K562 (cell line): ENCODE measurements around the gene BICD1. TPM values are rescaled to one million over a fixed set of nuclear protein-coding genes. Genes with fewer than 3 reads are reported as not detected.

ENCODE experiments used
- HNRNPL ChIP-seq: fragments of 200-400 bp; formaldehyde crosslinking; IDR thresholded peaks from 2 replicates; pipeline ENCODE4 v1.6.1; 2017; ENCODE audit warnings: low read depth, mild to moderate bottlenecking, low read length
- MTF1 ChIP-seq: fragments of 250-450 bp; sonication (Bioruptor Pico); IDR thresholded peaks from 2 replicates; pipeline ENCODE4 v1.9.0; 2021; ENCODE audit warnings: moderate library complexity, mild to moderate bottlenecking, inconsistent platforms, borderline replicate concordance
- POU5F1 ChIP-seq: fragments of 150-350 bp; IDR thresholded peaks from 2 replicates; pipeline ENCODE4 v1.6.1; 2014; ENCODE audit warnings: borderline replicate concordance, low read length, low read depth, mild to moderate bottlenecking; ENCODE audit not compliant: partially characterized antibody
- RBM25 ChIP-seq: fragments of 200-400 bp; formaldehyde crosslinking; IDR thresholded peaks from 2 replicates; pipeline ENCODE4 v1.6.1; 2018; ENCODE audit warnings: low read length, low read depth, moderate library complexity; ENCODE audit not compliant: severe bottlenecking
- SMARCE1 ChIP-seq: fragments of 450-650 bp; IDR thresholded peaks from 2 replicates; pipeline ENCODE4 v1.7.1; 2016; ENCODE audit warnings: mild to moderate bottlenecking
- ZBTB33 ChIP-seq: sonication (generic); formaldehyde crosslinking; IDR thresholded peaks from 2 replicates; pipeline ENCODE4 v1.8.1; 2023; ENCODE audit warnings: mild to moderate bottlenecking, missing genetic modification reagents
- ZNF232 ChIP-seq: sonication (generic); formaldehyde crosslinking; IDR thresholded peaks from 2 replicates; pipeline ENCODE4 v1.8.0; 2022; ENCODE audit warnings: mild to moderate bottlenecking, missing genetic modification reagents
- polyA plus RNA-seq, 8 experiments: library from polyadenylated mRNA; depleted of rRNA in 4 of 8; stranded (reverse) in 5 of 8; unstranded in 3 of 8; fragments of >200 nt; fragmentation: Nextera tagmentation in 2 of 8; fragmentation: Illumina TruSeq in 1 of 8; extraction: Ambion mirVana in 2 of 8; extraction: Trizol in 1 of 8; gene quantifications; 2 replicates each; pipeline versions ENCODE4 v1.2.1 to v1.2.3, GENCODE V29; 2011 to 2014; ENCODE audit warnings: inconsistent platforms in 1 of 8, missing spikeins in 1 of 8
- total RNA-seq, 7 experiments: library from RNA; depleted of rRNA in 6 of 7; stranded (reverse); fragments of >200 nt in 6 of 7; fragmentation: Illumina TruSeq in 2 of 7; extraction: Trizol in 2 of 7; gene quantifications; 2 replicates each; pipeline versions ENCODE4 v1.2.1 to v1.2.3, GENCODE V29; 2011 to 2021; ENCODE audit warnings: low replicate concordance in 1 of 7
- TF ChIP-seq, protein P1 (sequence below), 2 experiments: fragments of 450-650 bp; conservative IDR thresholded peaks; 2 replicates each; pipeline ENCODE4 v1.6.1; 2017; ENCODE audit warnings: mild to moderate bottlenecking in 2 of 2, moderate library complexity in 2 of 2
- TF ChIP-seq, protein P2 (sequence below): conservative IDR thresholded peaks from 2 replicates; pipeline ENCODE4 v1.6.1; 2011; ENCODE audit warnings: low read depth, mild to moderate bottlenecking, low read length; ENCODE audit not compliant: control insufficient read depth

The BICD1 gene
- total and polyA plus RNA-seq, 9 of the 15 experiments (the other 6 are each of a cell fraction or from before 2014, with no cell fraction given) = 3.5 to 21.1 (median 12.5) TPM

- no peak for TF ChIP-seq ZBTB33 (CRISPR knock-in tag)
- TF ChIP-seq HNRNPL = no peak
- TF ChIP-seq SMARCE1 = no peak
- no peak for TF ChIP-seq POU5F1
- TF ChIP-seq, protein P1, sequence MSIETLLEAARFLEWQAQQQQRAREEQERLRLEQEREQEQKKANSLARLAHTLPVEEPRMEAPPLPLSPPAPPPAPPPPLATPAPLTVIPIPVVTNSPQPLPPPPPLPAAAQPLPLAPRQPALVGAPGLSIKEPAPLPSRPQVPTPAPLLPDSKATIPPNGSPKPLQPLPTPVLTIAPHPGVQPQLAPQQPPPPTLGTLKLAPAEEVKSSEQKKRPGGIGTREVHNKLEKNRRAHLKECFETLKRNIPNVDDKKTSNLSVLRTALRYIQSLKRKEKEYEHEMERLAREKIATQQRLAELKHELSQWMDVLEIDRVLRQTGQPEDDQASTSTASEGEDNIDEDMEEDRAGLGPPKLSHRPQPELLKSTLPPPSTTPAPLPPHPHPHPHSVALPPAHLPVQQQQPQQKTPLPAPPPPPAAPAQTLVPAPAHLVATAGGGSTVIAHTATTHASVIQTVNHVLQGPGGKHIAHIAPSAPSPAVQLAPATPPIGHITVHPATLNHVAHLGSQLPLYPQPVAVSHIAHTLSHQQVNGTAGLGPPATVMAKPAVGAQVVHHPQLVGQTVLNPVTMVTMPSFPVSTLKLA (conservative IDR thresholded peaks at IDR 0.05) = no peak
- no peak for TF ChIP-seq ZNF232 (CRISPR knock-in tag)
- TF ChIP-seq, protein P2, sequence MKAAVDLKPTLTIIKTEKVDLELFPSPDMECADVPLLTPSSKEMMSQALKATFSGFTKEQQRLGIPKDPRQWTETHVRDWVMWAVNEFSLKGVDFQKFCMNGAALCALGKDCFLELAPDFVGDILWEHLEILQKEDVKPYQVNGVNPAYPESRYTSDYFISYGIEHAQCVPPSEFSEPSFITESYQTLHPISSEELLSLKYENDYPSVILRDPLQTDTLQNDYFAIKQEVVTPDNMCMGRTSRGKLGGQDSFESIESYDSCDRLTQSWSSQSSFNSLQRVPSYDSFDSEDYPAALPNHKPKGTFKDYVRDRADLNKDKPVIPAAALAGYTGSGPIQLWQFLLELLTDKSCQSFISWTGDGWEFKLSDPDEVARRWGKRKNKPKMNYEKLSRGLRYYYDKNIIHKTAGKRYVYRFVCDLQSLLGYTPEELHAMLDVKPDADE = no peak
- TF ChIP-seq RBM25 = no peak
- no peak for TF ChIP-seq MTF1 (CRISPR knock-in tag)
Observed at GRCh38 chr12:32198555-32198954, 91.9 kb downstream of the BICD1 start (continued).
